Progenitor cell of endocrine pancreas (in vitro differentiated cells): ENCODE results near the gene UGT2B17. TPM values are rescaled to one million over a fixed set of nuclear protein-coding genes. Genes with fewer than 3 reads are reported as not detected.

ENCODE experiments used
- DNase-seq: peaks from one replicate; pipeline ENCODE4 v3.0.0; 2021; ENCODE audit warnings: low spot score; ENCODE audit not compliant: unreplicated experiment
- H3K27ac Mint-ChIP-seq: 2 replicates; pipeline ENCODE4 v1.8.0; 2021; ENCODE audit warnings: mild to moderate bottlenecking, moderate library complexity, mixed read lengths
- H3K27me3 Mint-ChIP-seq: 2 replicates; pipeline ENCODE4 v1.8.0; 2021; ENCODE audit warnings: mixed read lengths
- H3K36me3 Mint-ChIP-seq: 2 replicates; pipeline ENCODE4 v1.8.0; 2022; ENCODE audit warnings: mixed read lengths; ENCODE audit not compliant: insufficient read depth
- H3K4me1 Mint-ChIP-seq: 2 replicates; pipeline ENCODE4 v1.8.0; 2021; ENCODE audit warnings: low read depth, mixed read lengths
- H3K4me3 Mint-ChIP-seq: 2 replicates; pipeline ENCODE4 v1.8.0; 2021; ENCODE audit warnings: low read depth, mild to moderate bottlenecking, moderate library complexity, mixed read lengths
- H3K9me3 Mint-ChIP-seq: 2 replicates; pipeline ENCODE4 v1.8.0; 2021; ENCODE audit warnings: low read depth, mixed read lengths
- CTCF ChIP-seq: fragments of 200-600 bp; sonication (generic); IDR thresholded peaks from one replicate; pipeline ENCODE4 v1.5.0; 2021; ENCODE audit warnings: antibody characterized with exemption, mild to moderate bottlenecking; ENCODE audit not compliant: unreplicated experiment
- total RNA-seq: library from RNA; stranded (reverse); gene quantifications from 2 replicates; pipeline ENCODE4 v1.2.1, GENCODE V29; 2021

The UGT2B17 gene
- total RNA-seq, 1 donor from 2014 or later = not detected

GRCh38 chr4:68498413-68499007 is 77.6 kb downstream of the UGT2B17 start:
- H3K4me3 Mint-ChIP-seq = no peak overlapping the region

GRCh38 chr4:68494688-68495087 is 81.4 kb downstream of the UGT2B17 start:
- no peak overlapping the region for H3K4me3 Mint-ChIP-seq
- DNase-seq = no peak
- H3K9me3 Mint-ChIP-seq = peaks cover 4% of the 10 kb centered on the region
- peaks cover 17% of the 10 kb centered on the region for H3K4me1 Mint-ChIP-seq
- no peak for TF ChIP-seq CTCF
- no peak overlapping the region for H3K27ac Mint-ChIP-seq
- no peaks in the 10 kb centered on the region for H3K27me3 Mint-ChIP-seq
- no peaks in the 10 kb centered on the region for H3K36me3 Mint-ChIP-seq

More at GRCh38 chr4:68498413-68499007, 77.6 kb downstream of the UGT2B17 start:
- Mint-ChIP-seq H3K27ac (peak overlapping the region; percentile 69), H3K27me3 (no peaks in the 10 kb centered on the region), H3K4me1 (peaks cover 17% of the 10 kb centered on the region), H3K36me3 (peaks cover 7% of the 10 kb centered on the region), H3K9me3 (peaks cover 12% of the 10 kb centered on the region)
- DNase-seq = peak; percentile 47
- peak; percentile 92 for TF ChIP-seq CTCF

DNA sequence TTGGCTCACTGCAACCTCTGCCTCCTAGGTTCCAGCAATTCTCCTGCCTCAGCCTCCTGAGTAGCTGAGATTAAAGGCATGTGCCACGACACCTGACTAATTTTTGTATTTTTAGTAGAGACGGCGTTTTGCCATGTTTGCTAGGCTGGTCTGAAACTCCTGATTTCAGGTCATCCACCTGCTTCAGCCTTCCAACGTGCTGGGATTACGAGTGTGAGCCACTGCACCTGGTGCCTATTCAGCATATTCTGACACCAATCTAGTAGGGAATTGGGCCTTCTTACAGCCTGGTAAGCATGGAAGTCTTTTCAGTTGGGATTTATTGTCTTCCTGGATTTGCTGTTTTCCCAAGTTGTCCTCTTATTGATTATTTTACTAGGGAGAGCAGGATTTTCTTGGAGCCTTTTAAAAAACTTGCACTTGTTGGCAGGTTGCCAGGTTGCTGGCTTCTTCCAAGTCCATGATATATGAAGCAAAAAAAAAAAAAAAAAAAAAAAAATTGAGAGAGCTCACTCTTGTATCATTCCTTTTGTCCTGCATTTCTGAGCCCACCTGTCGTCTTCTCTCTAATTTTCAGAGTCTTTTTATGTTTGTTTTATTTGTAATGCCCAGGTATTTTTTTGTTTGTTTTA is 85.2 kb downstream of the UGT2B17 start:
- H3K9me3 Mint-ChIP-seq = peaks cover 18% of the 10 kb centered on the region
- TF ChIP-seq CTCF = no peak
- no peak overlapping the region for H3K4me3 Mint-ChIP-seq
- H3K27me3 Mint-ChIP-seq = no peaks in the 10 kb centered on the region
- H3K4me1 Mint-ChIP-seq = peaks cover 6% of the 10 kb centered on the region
- no peak overlapping the region for H3K27ac Mint-ChIP-seq
- DNase-seq = no peak
- H3K36me3 Mint-ChIP-seq = peaks cover 2% of the 10 kb centered on the region

DNA sequence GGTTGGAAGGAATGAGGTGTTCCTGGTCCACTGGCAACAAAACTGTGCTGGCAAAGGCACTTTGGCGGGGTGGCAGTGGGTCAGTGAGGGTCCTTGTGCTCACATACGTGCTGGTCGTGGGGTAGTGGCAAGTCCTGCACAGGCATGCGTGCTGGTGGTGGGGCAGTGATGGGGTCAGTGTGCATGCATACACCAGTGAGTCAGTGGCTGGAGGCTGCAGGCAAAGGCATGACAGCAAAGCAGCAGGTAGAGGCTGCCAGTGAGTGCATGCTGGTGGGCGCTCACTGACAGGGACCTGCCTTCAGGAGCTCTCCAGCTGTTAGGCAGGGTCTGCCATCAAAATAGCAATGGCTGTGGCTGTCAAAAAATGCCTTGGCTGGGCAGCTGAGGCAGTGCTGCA is 86.8 kb downstream of the UGT2B17 start:
- no peaks in the 10 kb centered on the region for H3K27me3 Mint-ChIP-seq
- H3K4me3 Mint-ChIP-seq = no peak overlapping the region
- H3K27ac Mint-ChIP-seq = no peak overlapping the region

More for the DNA sequence above, 86.8 kb downstream of the UGT2B17 start:
- Mint-ChIP-seq H3K36me3 (peaks cover 2% of the 10 kb centered on the region), H3K4me1 (peaks cover 13% of the 10 kb centered on the region), H3K9me3 (peaks cover 21% of the 10 kb centered on the region)
- no peak for DNase-seq
- TF ChIP-seq CTCF = no peak

Other genes starting within 250 kb of the UGT2B17 start
- 162 and 188 TPM in 2 replicates for gene YTHDC1, start 226.2 kb downstream of the UGT2B17 start, total RNA-seq
- gene TMPRSS11E, start 128.9 kb downstream of the UGT2B17 start, total RNA-seq = 0.12 and 0.13 TPM in 2 replicates
- gene UGT2B15, start 94.3 kb upstream of the UGT2B17 start, total RNA-seq = 0.22 and 0.57 TPM in 2 replicates
- not detected in 2 replicates for gene UGT2B10, start 239.7 kb upstream of the UGT2B17 start, total RNA-seq